OCI-LY7 (cell line): ENCODE results near the gene WNT2B. TPM values are rescaled to one million over a fixed set of nuclear protein-coding genes. Genes with fewer than 3 reads are reported as not detected.

Source experiments
- BruUV-seq: library from RNA; stranded (reverse); fragments of 400-500 nt; replicated peaks from 2 replicates; lab custom pipeline; 2021; lab: Mats Ljungman, UMichigan
- CTCF ChIA-PET: fragments of 300-600 bp; sonication (Branson Sonifier 250); formaldehyde crosslinking; loops from one replicate; lab custom pipeline; 2022; ENCODE audit warnings: antibody characterized with exemption; ENCODE audit not compliant: unreplicated experiment; lab: Charles Lee
- POLR2A ChIA-PET: fragments of 300-600 bp; sonication (Branson Sonifier 250); formaldehyde crosslinking; loops from one replicate; lab custom pipeline; 2022; ENCODE audit warnings: antibody characterized with exemption; lab: Charles Lee
- DNase-seq: peaks from one replicate; pipeline ENCODE4 v3.0.0-alpha.2; 2015; ENCODE audit warnings: low spot score
- H2AFZ ChIP-seq: fragments of 200-600 bp; sonication (generic), shearing (Covaris generic); 2 replicates; pipeline ENCODE4 v1.6.1; 2014; ENCODE audit warnings: mild to moderate bottlenecking, antibody characterized with exemption, low read length, moderate library complexity
- H3K27ac ChIP-seq: fragments of 200-600 bp; sonication (generic); 2 replicates; pipeline ENCODE4 v1.5.1; 2014; ENCODE audit warnings: mixed run types, low read depth, mild to moderate bottlenecking, moderate library complexity, low read length, inconsistent platforms; ENCODE audit not compliant: poor library complexity, severe bottlenecking
- H3K36me3 ChIP-seq: fragments of 200-600 bp; sonication (generic); 2 replicates; pipeline ENCODE4 v1.6.1; 2014; ENCODE audit warnings: mild to moderate bottlenecking, antibody characterized with exemption, low read length, moderate library complexity, mixed read lengths; ENCODE audit not compliant: insufficient read depth
- H3K4me1 ChIP-seq: fragments of 200-600 bp; sonication (generic); 2 replicates; pipeline ENCODE4 v1.5.1; 2014; ENCODE audit warnings: mild to moderate bottlenecking, low read length; ENCODE audit not compliant: insufficient read depth, poor library complexity, severe bottlenecking
- H3K4me2 ChIP-seq: fragments of 200-600 bp; sonication (generic); 2 replicates; pipeline ENCODE4 v1.6.1; 2014; ENCODE audit warnings: mild to moderate bottlenecking, low read length
- H3K4me3 ChIP-seq: fragments of 200-600 bp; sonication (generic); 2 replicates; pipeline ENCODE4 v1.5.1; 2014; ENCODE audit warnings: mild to moderate bottlenecking, low read depth, low read length; ENCODE audit not compliant: poor library complexity, severe bottlenecking
- H3K79me2 ChIP-seq: fragments of 200-600 bp; sonication (generic); 2 replicates; pipeline ENCODE4 v1.6.1; 2016; ENCODE audit warnings: low read depth, mild to moderate bottlenecking, low read length, moderate library complexity, mixed read lengths; ENCODE audit not compliant: insufficient read depth
- H3K9me2 ChIP-seq: fragments of 200-600 bp; sonication (generic); 2 replicates; pipeline ENCODE4 v1.6.1; 2016; ENCODE audit warnings: mild to moderate bottlenecking, low read length, mixed read lengths; ENCODE audit not compliant: insufficient read depth
- H3K9me3 ChIP-seq: fragments of 200-600 bp; sonication (generic); 2 replicates; pipeline ENCODE4 v1.6.1; 2014; ENCODE audit warnings: mild to moderate bottlenecking, mixed run types, low read length, mixed read lengths
- H4K20me1 ChIP-seq: fragments of 200-600 bp; sonication (generic); 2 replicates; pipeline ENCODE4 v1.6.1; 2014; ENCODE audit warnings: mild to moderate bottlenecking, antibody characterized with exemption, low read length, moderate library complexity, mixed read lengths; ENCODE audit not compliant: insufficient read depth
- EZH2phosphoT487 ChIP-seq: fragments of 200-600 bp; sonication (generic); IDR thresholded peaks from 2 replicates; pipeline ENCODE4 v1.6.1; 2018; ENCODE audit warnings: low read depth, borderline replicate concordance, mild to moderate bottlenecking, mixed run types, antibody characterized with exemption, low read length, moderate library complexity, mixed read lengths
- intact Hi-C: fragments of 100-400 bp; cut with micrococcal nuclease; formaldehyde crosslinking; loops from one replicate; pipeline ENCODE4 v1.10.0; 2022; ENCODE audit not compliant: unreplicated experiment
- total RNA-seq, 2 experiments: library from RNA; depleted of rRNA in 1 of 2; stranded (reverse); fragments of >200 nt in 1 of 2; shearing (Covaris generic) in 1 of 2; gene quantifications; 2 replicates each; pipeline ENCODE4 v1.2.3, GENCODE V29; 2014 to 2022
- TF ChIP-seq, protein P1 (sequence below): fragments of 200-600 bp; sonication (generic); conservative IDR thresholded peaks from 2 replicates; pipeline ENCODE4 v1.5.1; 2014; ENCODE audit warnings: mild to moderate bottlenecking, antibody characterized with exemption, low read length, moderate library complexity, mixed read lengths

Gene WNT2B
- total RNA-seq, 2 experiments from 2014 or later = 0.32 to 0.91 TPM

DNA sequence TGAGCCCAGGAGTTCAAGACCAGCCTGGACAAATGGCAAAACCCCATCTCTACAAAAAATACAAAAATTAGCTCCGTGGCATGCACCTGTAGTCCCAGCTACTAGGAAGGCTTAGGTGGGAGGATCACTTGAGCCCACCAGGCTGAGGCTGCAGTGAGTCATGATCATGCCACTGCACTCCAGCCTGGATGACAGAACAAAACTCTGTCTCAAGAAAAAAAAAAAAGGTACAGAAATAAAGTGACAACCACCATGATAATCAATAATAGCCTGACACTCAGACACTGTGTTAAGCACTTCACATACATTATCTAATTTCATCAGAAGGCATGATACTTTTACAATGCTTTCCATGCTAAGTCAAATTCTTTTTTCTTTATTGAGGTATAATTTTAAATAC lies 57.0 kb downstream of the WNT2B start:
- BruUV-seq = no TSS peak
- intact Hi-C loops = no loop called here
- H3K4me1 ChIP-seq = no peaks in the 10 kb centered on the region

DNA sequence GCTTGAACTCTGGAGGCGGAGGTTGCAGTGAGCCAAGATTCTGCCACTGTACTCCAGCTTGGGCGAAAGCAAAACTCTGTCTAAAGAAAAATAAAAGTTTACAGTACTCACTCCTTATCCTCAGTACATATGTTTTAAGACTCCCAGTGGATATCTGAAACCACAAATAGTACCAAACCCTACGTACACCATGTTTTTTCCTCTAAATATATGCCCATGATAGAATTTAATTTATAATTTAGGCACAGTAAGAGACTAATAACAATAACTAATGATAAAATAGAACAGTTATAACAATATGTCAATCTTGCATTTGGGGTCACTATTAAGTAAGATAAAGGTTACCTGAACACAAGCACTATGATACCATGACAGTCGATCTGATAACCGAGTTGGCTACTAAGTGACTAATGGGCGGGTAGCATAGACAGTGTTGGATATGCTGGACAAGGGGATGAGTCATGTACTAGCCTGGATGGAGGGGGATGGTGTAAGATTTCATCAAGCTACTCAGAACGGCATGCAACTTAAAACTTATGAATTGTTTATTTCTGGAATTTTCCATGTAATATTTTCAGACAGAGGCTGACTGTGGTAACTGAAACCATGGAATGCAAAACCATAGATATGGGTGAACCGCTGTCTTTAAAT lies 66.5 kb downstream of the WNT2B start:
- no peak for DNase-seq
- Histone ChIP-seq H3K4me2 (no peak overlapping the region), H3K79me2 (no peaks in the 10 kb centered on the region), H3K4me3 (no peak overlapping the region), H2AFZ (no peak overlapping the region), H4K20me1 (no peaks in the 10 kb centered on the region), H3K9me2 (no peaks in the 10 kb centered on the region), H3K9me3 (no peaks in the 10 kb centered on the region), H3K4me1 (no peaks in the 10 kb centered on the region), H3K36me3 (peaks cover 9% of the 10 kb centered on the region; the same call in 1 of the 2 replicates), H3K27ac (no peak overlapping the region)
- intact Hi-C loops = no loop called here
- ChIA-PET CTCF (no interaction called here), POLR2A (interaction anchor here (0.6 kb wide), 1 partner anchor 139 kb away, joined by 3 read pairs; no protein-coding TSS in a partner anchor)
- TF ChIP-seq, protein P1, sequence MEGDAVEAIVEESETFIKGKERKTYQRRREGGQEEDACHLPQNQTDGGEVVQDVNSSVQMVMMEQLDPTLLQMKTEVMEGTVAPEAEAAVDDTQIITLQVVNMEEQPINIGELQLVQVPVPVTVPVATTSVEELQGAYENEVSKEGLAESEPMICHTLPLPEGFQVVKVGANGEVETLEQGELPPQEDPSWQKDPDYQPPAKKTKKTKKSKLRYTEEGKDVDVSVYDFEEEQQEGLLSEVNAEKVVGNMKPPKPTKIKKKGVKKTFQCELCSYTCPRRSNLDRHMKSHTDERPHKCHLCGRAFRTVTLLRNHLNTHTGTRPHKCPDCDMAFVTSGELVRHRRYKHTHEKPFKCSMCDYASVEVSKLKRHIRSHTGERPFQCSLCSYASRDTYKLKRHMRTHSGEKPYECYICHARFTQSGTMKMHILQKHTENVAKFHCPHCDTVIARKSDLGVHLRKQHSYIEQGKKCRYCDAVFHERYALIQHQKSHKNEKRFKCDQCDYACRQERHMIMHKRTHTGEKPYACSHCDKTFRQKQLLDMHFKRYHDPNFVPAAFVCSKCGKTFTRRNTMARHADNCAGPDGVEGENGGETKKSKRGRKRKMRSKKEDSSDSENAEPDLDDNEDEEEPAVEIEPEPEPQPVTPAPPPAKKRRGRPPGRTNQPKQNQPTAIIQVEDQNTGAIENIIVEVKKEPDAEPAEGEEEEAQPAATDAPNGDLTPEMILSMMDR = no peak
- TF ChIP-seq EZH2phosphoT487 = no peak
- BruUV-seq = no TSS peak

More for the DNA sequence above, 57.0 kb downstream of the WNT2B start:
- Histone ChIP-seq H3K27ac (no peak overlapping the region), H3K9me2 (no peaks in the 10 kb centered on the region), H3K4me3 (no peak overlapping the region), H3K36me3 (no peaks in the 10 kb centered on the region), H3K4me2 (no peak overlapping the region), H4K20me1 (no peaks in the 10 kb centered on the region), H3K79me2 (no peaks in the 10 kb centered on the region), H2AFZ (no peak overlapping the region), H3K9me3 (no peaks in the 10 kb centered on the region)
- CTCF ChIA-PET = no interaction called here
- no peak for DNase-seq
- TF ChIP-seq, protein P1 = no peak
- no peak for TF ChIP-seq EZH2phosphoT487
- POLR2A ChIA-PET = interaction anchor here (0.6 kb wide), 1 partner anchor 9 kb away, joined by 3 read pairs; no protein-coding TSS in a partner anchor

DNA sequence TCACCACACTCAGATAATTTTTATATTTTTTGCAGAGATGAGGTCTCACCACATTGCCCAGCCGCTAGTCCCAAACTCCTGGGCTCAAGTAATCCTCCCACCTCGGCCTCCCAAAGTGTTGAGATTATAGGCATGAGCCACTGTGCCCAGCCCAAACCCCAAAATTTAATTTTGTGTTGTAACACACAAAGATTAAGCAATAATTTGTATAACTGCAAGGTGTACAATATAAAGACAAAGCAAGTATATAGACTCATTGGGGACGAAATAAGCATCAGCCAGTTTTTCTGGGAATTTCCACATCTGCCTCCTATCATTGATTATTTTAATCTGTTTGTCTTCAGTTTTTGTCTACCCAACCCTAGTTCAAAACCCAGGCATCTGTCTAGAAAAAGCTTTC lies 67.5 kb downstream of the WNT2B start:
- no peaks in the 10 kb centered on the region for H3K4me1 ChIP-seq
- POLR2A ChIA-PET = interaction anchor here (0.6 to 0.7 kb wide), 2 partner anchors 41 to 327 kb away, joined by 3 to 7 read pairs; no protein-coding TSS in a partner anchor
- CTCF ChIA-PET = no interaction called here
- no peak for DNase-seq
- no TSS peak for BruUV-seq
- intact Hi-C loops = no loop called here
- no peaks in the 10 kb centered on the region for H3K79me2 ChIP-seq
- no peak overlapping the region for H3K4me2 ChIP-seq
- no peaks in the 10 kb centered on the region for H3K9me2 ChIP-seq
- H3K36me3 ChIP-seq = peaks cover 9% of the 10 kb centered on the region; the same call in 1 of the 2 replicates
- TF ChIP-seq EZH2phosphoT487 = no peak
- TF ChIP-seq, protein P1 = no peak
- no peaks in the 10 kb centered on the region for H3K9me3 ChIP-seq
- H2AFZ ChIP-seq = no peak overlapping the region
- H3K4me3 ChIP-seq = no peak overlapping the region
- no peaks in the 10 kb centered on the region for H4K20me1 ChIP-seq
- no peak overlapping the region for H3K27ac ChIP-seq
